ENCODE data around the gene TMF1.
A peak's percentile ranks its signal among the peaks of the same experiment; 100 is the strongest.

Gene TMF1

DNA sequence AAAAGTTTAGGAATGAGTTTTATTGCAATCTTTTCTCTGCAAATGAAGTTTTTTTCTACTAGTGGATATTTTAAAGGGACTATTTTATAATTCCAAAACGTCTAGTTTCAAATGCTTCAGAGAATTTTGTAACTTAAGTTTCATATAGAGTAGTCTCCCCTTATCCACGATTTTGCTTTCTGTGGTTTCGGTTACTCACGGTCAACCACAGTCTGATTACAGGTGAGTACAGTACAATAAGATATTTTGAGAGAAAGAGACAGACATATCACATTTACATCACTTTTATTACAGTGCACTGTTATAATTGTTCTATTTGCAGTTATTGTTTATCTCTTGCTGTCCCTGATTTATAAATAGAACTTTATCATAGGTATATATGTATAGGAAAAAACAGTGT is 31.3 kb downstream of the TMF1 start:
- no peak overlapping the region for H3K27ac ChIP-seq
- peaks cover 21 to 39% (median 36%) of the 10 kb centered on the region in 3 donors for H3K36me3 ChIP-seq
- intact Hi-C loops (cut with DNase I; ENCODE audit: low total_unique reads) = no loop called here
- DNase-seq = no peak
- TF ChIP-seq, protein P1, sequence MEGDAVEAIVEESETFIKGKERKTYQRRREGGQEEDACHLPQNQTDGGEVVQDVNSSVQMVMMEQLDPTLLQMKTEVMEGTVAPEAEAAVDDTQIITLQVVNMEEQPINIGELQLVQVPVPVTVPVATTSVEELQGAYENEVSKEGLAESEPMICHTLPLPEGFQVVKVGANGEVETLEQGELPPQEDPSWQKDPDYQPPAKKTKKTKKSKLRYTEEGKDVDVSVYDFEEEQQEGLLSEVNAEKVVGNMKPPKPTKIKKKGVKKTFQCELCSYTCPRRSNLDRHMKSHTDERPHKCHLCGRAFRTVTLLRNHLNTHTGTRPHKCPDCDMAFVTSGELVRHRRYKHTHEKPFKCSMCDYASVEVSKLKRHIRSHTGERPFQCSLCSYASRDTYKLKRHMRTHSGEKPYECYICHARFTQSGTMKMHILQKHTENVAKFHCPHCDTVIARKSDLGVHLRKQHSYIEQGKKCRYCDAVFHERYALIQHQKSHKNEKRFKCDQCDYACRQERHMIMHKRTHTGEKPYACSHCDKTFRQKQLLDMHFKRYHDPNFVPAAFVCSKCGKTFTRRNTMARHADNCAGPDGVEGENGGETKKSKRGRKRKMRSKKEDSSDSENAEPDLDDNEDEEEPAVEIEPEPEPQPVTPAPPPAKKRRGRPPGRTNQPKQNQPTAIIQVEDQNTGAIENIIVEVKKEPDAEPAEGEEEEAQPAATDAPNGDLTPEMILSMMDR (IDR thresholded peaks at IDR 0.05) = no peak
- no peak overlapping the region for H3K4me3 ChIP-seq
- H3K27me3 ChIP-seq = no peaks in the 10 kb centered on the region
- H3K9me3 ChIP-seq = no peaks in the 10 kb centered on the region
- H3K4me1 ChIP-seq = peaks cover 0 to under 1% (median 0%) of the 10 kb centered on the region in 4 donors

DNA sequence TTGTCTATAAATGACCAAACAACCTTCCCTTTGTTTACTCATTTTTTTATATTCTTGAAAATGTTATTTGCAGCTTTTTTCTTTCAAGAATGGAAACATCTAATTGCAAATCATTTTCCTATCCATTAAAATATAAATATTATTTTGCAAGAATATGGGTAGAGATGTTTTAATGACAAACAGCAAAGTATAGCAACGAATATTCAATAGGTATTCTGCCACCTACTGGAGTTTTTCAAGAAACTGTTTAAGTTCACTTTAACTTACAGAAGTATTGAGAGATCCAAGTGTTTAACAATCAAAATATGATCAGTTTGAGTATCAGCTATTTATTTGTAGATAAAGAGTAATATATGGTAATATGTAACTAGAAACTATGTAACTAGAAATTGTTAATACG is 31.7 kb downstream of the TMF1 start:
- no peaks in the 10 kb centered on the region for H3K27me3 ChIP-seq
- TF ChIP-seq, protein P1 (IDR thresholded peaks at IDR 0.05) = no peak
- no peak overlapping the region for H3K27ac ChIP-seq
- intact Hi-C loops (cut with DNase I; ENCODE audit: low total_unique reads) = no loop called here
- no peaks in the 10 kb centered on the region for H3K9me3 ChIP-seq
- DNase-seq = no peak
- H3K36me3 ChIP-seq = peaks cover 19 to 35% (median 31%) of the 10 kb centered on the region in 3 donors
- H3K4me1 ChIP-seq = peaks cover 0 to 4% (median 0%) of the 10 kb centered on the region in 4 donors
- H3K4me3 ChIP-seq = no peak overlapping the region

DNA sequence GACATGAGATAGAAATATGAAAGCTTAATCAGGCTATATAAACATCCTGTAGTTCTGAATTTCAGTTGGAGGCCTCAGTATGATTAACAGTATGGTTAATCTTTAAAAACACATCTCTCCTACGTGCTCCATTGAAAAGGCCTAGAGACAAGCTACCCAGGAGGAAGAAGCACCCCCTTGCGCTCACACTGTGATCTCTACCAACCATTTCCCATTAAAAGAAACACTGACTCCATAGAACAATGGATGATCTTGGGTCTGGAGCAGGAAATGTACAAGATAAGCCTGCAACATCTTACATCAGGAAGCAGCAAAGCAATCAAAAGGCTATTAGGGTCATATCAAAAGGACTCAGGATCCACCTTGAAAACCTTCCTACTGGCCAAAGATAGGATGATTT is 35.2 kb downstream of the TMF1 start:
- no peak for DNase-seq
- H3K4me1 ChIP-seq = peaks cover 0 to 25% (median 9%) of the 10 kb centered on the region in 4 donors
- no peak overlapping the region for H3K4me3 ChIP-seq
- no peaks in the 10 kb centered on the region for H3K9me3 ChIP-seq
- intact Hi-C loops (cut with DNase I; ENCODE audit: low total_unique reads) = loop anchor here (10.0 kb wide), 1 partner anchor 68 kb away; the partner anchor contains the start of genes ARL6IP5 and UBA3
- H3K27ac ChIP-seq = no peak overlapping the region
- TF ChIP-seq, protein P1 (IDR thresholded peaks at IDR 0.05) = no peak
- H3K36me3 ChIP-seq = peaks cover 5 to 11% (median 7%) of the 10 kb centered on the region in 3 donors
- no peaks in the 10 kb centered on the region for H3K27me3 ChIP-seq

DNA sequence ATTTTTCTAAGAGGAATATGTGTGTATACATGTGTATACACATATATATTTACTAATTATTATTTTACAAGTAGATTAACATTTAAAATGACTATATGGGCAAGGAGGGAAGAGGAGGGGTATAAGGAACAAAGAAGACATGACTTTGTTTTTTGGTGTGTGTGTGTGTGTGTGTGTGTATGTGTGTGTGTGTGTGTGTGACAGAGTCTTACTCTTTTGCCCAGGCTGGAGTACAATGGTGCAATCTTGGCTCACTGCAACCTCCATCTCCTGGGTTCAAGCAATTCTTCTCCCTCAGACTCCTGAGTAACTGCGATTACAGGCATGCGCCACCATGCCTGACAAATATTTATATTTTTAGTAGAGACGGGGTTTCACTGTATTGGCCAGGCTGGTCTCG is 36.0 kb downstream of the TMF1 start:
- H3K36me3 ChIP-seq = peaks cover 0 to 3% (median 0%) of the 10 kb centered on the region in 3 donors
- intact Hi-C loops (cut with DNase I; ENCODE audit: low total_unique reads) = loop anchor here (10.0 kb wide), 1 partner anchor 69 kb away; the partner anchor contains the start of genes ARL6IP5 and UBA3
- H3K9me3 ChIP-seq = no peaks in the 10 kb centered on the region
- no peak overlapping the region for H3K27ac ChIP-seq
- DNase-seq = no peak
- H3K4me1 ChIP-seq = peaks cover 0 to 33% (median 14%) of the 10 kb centered on the region in 4 donors
- H3K27me3 ChIP-seq = no peaks in the 10 kb centered on the region
- TF ChIP-seq, protein P1 (IDR thresholded peaks at IDR 0.05) = no peak
- H3K4me3 ChIP-seq = no peak overlapping the region

DNA sequence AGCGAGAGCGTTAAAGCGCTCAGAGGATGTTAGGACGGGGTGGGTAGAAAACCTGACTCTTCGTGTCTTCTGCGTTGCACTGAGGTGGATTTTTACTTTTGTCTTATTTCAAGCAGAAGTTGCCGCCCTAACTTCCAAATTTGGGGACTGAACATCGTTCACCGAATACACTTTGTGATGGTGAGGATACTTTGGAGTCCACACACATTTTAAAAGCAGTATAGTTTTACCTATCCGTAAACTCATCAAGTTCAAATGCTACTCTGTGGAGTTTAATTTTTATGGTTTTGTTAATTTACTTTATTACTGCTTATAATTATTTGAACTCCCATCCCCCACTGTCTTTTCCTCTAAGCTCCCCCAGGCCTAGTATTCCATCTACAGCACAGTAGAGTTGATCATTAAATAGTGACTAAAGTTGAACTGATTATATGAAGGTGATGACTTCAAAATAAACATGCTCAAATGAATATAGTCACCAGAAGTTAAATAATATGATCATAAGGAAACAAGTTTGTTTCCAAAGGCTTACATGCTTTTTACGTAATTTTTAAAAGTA is 38.0 kb downstream of the TMF1 start:
- peak overlapping the region; percentile 99 for H3K27ac ChIP-seq
- H3K9me3 ChIP-seq = no peaks in the 10 kb centered on the region
- intact Hi-C loops (cut with DNase I; ENCODE audit: low total_unique reads) = loop anchor here (10.0 kb wide), 1 partner anchor 71 kb away; the partner anchor contains the start of genes ARL6IP5 and UBA3

More for the DNA sequence above, 38.0 kb downstream of the TMF1 start:
- H3K4me3 ChIP-seq = peak overlapping the region; percentile 88 to 92
- DNase-seq = no peak
- peaks cover 0 to 53% (median 28%) of the 10 kb centered on the region in 4 donors for H3K4me1 ChIP-seq
- H3K27me3 ChIP-seq = no peaks in the 10 kb centered on the region
- peaks cover 0 to 2% (median under 1%) of the 10 kb centered on the region in 3 donors for H3K36me3 ChIP-seq
- TF ChIP-seq, protein P1 (IDR thresholded peaks at IDR 0.05) = no peak

Measured in tibial artery (tissue), 4 donors.